Fibroblast of the aortic adventitia (primary cell): ENCODE data around the gene EEFSEC. TPM values are rescaled to one million over a fixed set of nuclear protein-coding genes. Genes with fewer than 3 reads are reported as not detected.
A peak's percentile ranks its signal among the peaks of the same experiment; 100 is the strongest.

Experiments
- DNase-seq: peaks from one replicate; pipeline ENCODE4 v3.0.0-alpha.2; 2010; ENCODE audit warnings: low read depth
- H3K4me3 ChIP-seq: 2 replicates; pipeline ENCODE4 v1.5.1; 2011; ENCODE audit warnings: low read depth, mild to moderate bottlenecking, control low read depth, low read length, moderate library complexity
- CTCF ChIP-seq: IDR thresholded peaks from 2 replicates; pipeline ENCODE4 v1.5.1; 2011; ENCODE audit warnings: mild to moderate bottlenecking, low read length, control low read depth, inconsistent platforms; ENCODE audit not compliant: insufficient read depth
- total RNA-seq: library from RNA; depleted of rRNA; stranded (reverse); fragments of >200 nt; gene quantifications from 2 replicates; pipeline ENCODE4 v1.2.3, GENCODE V29; 2012; ENCODE audit warnings: low replicate concordance

EEFSEC gene
- total RNA-seq, 1 donor, result 8.1 TPM

- no peak for TF ChIP-seq CTCF
- DNase-seq, result no peak
- no peak overlapping the region for H3K4me3 ChIP-seq
Observed at GRCh38 chr3:128347282-128347681, 194.0 kb downstream of the EEFSEC start.

GRCh38 chr3:128348075-128348474 is 194.8 kb downstream of the EEFSEC start:
- no peak for DNase-seq
- no peak for TF ChIP-seq CTCF
- H3K4me3 ChIP-seq, result no peak overlapping the region

- no peak for TF ChIP-seq CTCF
- DNase-seq, result peak; percentile 15
Observed at GRCh38 chr3:128348805-128349531, 195.7 kb downstream of the EEFSEC start.

GRCh38 chr3:128349963-128350599 is 196.8 kb downstream of the EEFSEC start:
- no peak for TF ChIP-seq CTCF
- no peak for DNase-seq
- no peak overlapping the region for H3K4me3 ChIP-seq

More at GRCh38 chr3:128348805-128349531, 195.7 kb downstream of the EEFSEC start:
- H3K4me3 ChIP-seq, result no peak overlapping the region

GRCh38 chr3:128351546-128351945 is 198.3 kb downstream of the EEFSEC start:
- DNase-seq, result no peak
- TF ChIP-seq CTCF, result no peak
- H3K4me3 ChIP-seq, result no peak overlapping the region

- TF ChIP-seq CTCF, result no peak
- H3K4me3 ChIP-seq, result no peak overlapping the region
- no peak for DNase-seq
Observed at GRCh38 chr3:128352326-128352725, 199.0 kb downstream of the EEFSEC start.
